Fibroblast of villous mesenchyme (primary cell): ENCODE measurements around the gene ADIPOR1. TPM values are rescaled to one million over a fixed set of nuclear protein-coding genes. Genes with fewer than 3 reads are reported as not detected.
A peak's percentile ranks its signal among the peaks of the same experiment; 100 is the strongest.

ENCODE experiments used
- DNase-seq: peaks from one replicate; pipeline ENCODE4 v3.0.0-alpha.2; 2010; ENCODE audit warnings: low read depth
- H3K4me3 ChIP-seq: 2 replicates; pipeline ENCODE4 v1.5.1; 2011; ENCODE audit warnings: low read depth, mild to moderate bottlenecking, low read length
- CTCF ChIP-seq: IDR thresholded peaks from 2 replicates; pipeline ENCODE4 v1.5.1; 2012; ENCODE audit warnings: low read depth, mild to moderate bottlenecking, low read length; ENCODE audit not compliant: insufficient read depth
- total RNA-seq: library from RNA; depleted of rRNA; stranded (reverse); fragments of >200 nt; gene quantifications from 2 replicates; pipeline ENCODE4 v1.2.3, GENCODE V29; 2012

The ADIPOR1 gene
- total RNA-seq, 1 donor: 118 TPM

GRCh38 chr1:202968351-202968750 is 10.2 kb upstream of the ADIPOR1 start:
- no peak for DNase-seq
- H3K4me3 ChIP-seq: no peak overlapping the region
- TF ChIP-seq CTCF: no peak

GRCh38 chr1:202967684-202968281 is 9.7 kb upstream of the ADIPOR1 start:
- peak overlapping the region; percentile 93 for H3K4me3 ChIP-seq
- no peak for DNase-seq
- TF ChIP-seq CTCF: no peak

- H3K4me3 ChIP-seq: peak overlapping the region; percentile 93
- no peak for DNase-seq
- TF ChIP-seq CTCF: no peak
These were observed 8.1 kb upstream of the ADIPOR1 start for GRCh38 chr1:202966006-202966898.

- no peak for DNase-seq
- no peak for TF ChIP-seq CTCF
- no peak overlapping the region for H3K4me3 ChIP-seq
These were observed 7.3 kb upstream of the ADIPOR1 start for GRCh38 chr1:202965422-202965821.

GRCh38 chr1:202964791-202965410 is 6.8 kb upstream of the ADIPOR1 start:
- no peak for TF ChIP-seq CTCF
- H3K4me3 ChIP-seq: no peak overlapping the region
- peak; percentile 6 for DNase-seq

- TF ChIP-seq CTCF: no peak
- DNase-seq: no peak
These were observed 3.2 kb upstream of the ADIPOR1 start for GRCh38 chr1:202961220-202961880.

More at GRCh38 chr1:202961220-202961880, 3.2 kb upstream of the ADIPOR1 start:
- H3K4me3 ChIP-seq: no peak overlapping the region
